ENCODE data around the gene GTF2E1.

GRCh38 chr3:120800625-120801024 lies 58.1 kb downstream of the GTF2E1 start:
- TF ChIP-seq CTCF (conservative IDR thresholded peaks at IDR 0.05 in 1 of 2, IDR thresholded peaks at IDR 0.05 in 1 of 2; ENCODE audit: low read depth in 1 of 2, low read length in 2 of 2) (no peak), EZH2 (IDR thresholded peaks at IDR 0.05; ENCODE audit: low read length, missing control alignments) (no peak)

All from fibroblast of lung (primary cell).